Activated T-cell treated with anti-CD3 and anti-CD28 coated beads for 24 hours (primary cell): ENCODE measurements around the gene ZNF776.
"Not testable (repeated sequence)": the region's sequence is repeated elsewhere in the genome, so short reads cannot be mapped to it uniquely, and the experiment has no call there.

ENCODE experiments used
- DNase-seq: peaks from one replicate; pipeline ENCODE4 v3.0.0-alpha.2; 2020; ENCODE audit warnings: low read depth

ZNF776 gene

DNA sequence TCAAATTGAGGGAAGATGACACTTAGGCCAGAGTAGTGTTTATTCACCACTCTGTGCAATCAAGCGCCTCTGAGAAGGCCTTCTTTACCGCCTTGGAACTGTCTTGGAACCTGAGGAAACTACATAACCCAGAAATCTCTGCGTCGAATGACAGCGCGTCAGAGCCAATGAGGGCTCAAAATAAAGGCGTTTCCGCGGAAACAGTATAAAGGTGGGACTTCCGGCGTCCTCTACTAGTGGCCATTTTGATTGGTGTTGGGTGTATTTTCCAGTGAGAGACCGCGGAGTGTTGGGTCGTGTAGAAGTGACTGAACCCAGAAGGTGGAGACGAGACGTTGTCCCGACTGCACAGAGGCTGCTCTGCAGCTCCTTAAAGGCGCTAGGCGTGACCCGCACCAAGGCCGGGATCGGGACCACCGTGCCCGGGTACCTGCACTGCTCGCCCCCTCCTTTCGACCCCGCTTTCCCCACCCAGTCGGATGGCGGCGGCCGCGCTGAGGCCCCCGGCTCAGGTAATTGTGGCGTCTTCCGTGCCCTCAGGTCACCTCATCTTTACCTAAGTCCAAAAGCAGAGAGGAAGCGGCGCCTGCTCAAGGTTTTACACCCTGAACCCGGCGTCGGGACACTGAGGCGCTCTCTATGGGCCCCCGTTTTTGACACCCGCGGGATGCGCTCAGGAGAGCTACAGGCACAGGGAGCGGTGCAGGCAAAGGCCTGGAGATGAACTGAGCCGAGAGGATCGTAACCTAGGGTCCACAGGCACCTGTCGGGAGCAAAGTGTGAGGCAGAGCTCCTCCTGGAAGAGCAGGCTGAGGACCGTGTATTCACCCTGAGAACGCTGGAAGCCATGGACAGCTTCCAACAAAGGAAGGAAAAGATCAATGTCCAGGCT, at the start of gene ZNF776:
Gene ZNF776, plus strand, starts transcription at position 236 of the 892 bp plus-strand sequence. Its CDS starts 244 bp downstream, at position 480.
- DNase-seq, result peak; percentile 83

DNA sequence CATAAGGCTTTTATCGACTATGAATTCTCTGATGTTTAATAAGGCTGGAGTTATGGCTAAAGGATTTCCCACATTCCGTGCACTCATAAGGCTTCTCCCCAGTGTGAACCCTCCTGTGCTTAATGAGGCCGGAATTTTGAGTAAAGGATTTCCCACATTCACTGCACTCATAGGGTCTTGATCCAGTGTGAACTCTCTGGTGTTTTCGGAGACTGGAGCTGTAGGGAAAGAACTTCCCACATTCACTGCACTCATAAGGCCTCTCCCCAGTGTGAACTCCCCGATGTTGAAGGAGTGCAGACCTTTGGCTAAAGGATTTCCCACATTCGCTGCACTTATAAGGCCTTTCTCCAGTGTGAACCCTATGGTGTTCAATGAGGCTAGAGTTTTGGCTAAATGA, 45.0 kb upstream of the ZNF776 start:
- DNase-seq, result no peak

GRCh38 chr19:57706346-57706745, 40.3 kb upstream of the ZNF776 start:
- no peak for DNase-seq

DNA sequence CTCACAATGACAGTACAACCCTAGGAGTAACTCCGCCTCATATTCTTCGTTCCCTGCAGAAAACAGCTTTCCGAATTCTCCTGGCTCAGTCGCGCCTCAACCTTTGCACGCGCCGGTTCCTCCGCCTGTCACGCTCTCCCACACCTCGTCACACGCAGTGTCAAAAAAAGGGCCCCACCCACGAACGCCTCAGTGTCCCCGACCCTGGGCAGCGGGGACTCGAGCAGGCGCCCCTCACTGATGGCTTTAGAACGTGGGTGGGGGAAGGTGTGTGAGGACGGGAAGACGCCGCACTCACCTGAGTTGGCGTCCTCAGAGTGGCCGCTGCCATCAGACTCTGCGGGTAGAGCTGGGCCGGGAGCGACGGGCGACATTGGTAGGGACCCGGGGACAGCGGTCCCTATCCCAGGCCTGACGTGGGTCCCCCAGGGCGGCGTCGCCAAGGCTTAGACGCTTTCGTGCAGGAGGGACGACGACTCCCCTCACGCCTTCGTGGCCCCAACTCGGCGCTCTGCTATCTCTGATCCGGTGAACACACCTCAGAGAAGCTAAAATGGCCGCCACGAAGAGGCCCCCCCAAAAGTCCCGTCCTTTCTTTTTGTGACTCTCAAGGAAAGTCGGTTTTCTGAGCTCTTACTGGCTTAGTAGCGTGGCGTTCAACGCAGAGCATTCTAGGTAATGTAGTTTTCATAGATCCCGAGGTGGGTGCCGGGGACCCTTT, 37.8 kb upstream of the ZNF776 start, which contains the start of gene ZNF154:
Gene ZNF154, minus strand, starts transcription at position 564 of the 721 bp plus-strand sequence. Its CDS starts 233 bp downstream, at position 331.
- DNase-seq, result no peak

DNA sequence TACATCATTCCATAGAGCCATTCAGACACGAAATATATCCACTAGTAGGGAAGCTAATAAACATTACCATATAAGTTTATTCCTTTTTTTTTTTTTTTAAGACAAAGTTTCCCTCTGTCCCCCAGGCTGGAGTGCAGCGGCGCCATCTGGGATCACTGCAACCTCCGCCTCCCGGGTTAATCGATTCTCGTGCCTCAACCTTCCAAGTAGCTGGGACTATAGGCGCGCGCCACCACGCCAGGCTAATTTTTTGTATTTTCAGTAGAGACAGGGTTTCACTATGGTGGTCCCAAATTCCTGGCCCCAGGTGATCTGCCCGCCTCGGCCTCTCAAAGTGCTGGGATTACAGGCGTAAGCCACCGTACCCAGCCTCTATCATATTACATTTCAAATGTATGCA, 37.0 kb upstream of the ZNF776 start:
- no peak for DNase-seq

DNA sequence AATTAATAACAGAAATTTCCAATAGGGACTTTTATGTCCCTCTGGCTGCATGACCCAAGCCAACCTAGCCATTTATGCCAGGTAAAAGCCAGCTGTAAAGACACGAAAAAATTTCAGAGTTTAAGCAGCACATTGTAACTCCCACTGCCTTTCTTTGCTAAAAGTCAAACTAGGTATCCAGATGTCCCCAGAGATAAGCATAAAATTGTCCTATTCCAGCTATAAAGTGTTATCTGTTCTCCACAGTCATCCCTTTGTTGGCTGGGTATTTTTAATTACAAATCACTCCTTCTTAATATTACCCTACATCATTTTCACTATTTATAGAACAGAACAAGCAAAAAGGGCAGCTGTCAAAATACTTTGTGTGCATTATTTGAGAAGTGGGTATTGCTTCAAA, 34.4 kb upstream of the ZNF776 start:
- DNase-seq, result no peak

DNA sequence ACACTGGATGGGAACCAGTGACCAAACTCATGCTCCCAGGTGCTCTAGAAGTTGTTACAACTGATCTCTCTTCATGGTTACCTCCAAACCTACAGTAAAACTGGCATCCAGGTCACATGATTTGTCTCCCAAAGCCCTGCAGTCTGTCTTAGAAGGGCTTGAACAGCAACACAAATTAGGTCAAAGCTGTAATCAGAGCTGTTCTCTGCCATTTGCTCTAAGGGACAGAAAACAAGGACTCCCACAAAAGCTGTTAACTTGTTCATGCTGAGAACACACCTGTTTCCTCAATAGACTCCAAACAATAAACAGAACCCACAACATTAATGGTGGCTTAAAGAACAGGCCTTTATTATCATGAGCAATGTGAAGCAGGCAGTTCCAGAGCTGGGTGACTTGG, 27.2 kb upstream of the ZNF776 start:
- no peak for DNase-seq

GRCh38 chr19:57719901-57720519, 26.6 kb upstream of the ZNF776 start:
- DNase-seq, result no peak

DNA sequence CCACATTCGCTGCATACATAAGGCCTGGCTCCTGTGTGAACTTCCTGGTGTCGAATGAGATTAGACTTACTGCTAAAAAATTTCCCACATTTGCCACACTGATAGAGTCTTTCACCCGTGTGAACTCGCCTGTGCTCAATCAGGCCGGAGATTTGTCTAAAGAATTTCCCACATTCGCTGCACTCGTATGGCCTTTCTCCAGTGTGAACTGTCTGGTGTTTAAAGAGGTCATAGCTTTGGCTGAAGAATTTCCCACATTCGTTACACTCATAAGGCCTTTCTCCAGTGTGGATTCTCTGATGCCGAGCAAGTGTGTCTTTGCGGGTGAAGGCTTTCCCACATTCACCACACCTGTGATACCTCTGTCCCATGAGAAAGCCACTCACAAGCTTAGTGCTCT, 25.7 kb upstream of the ZNF776 start:
- DNase-seq, result no peak

DNA sequence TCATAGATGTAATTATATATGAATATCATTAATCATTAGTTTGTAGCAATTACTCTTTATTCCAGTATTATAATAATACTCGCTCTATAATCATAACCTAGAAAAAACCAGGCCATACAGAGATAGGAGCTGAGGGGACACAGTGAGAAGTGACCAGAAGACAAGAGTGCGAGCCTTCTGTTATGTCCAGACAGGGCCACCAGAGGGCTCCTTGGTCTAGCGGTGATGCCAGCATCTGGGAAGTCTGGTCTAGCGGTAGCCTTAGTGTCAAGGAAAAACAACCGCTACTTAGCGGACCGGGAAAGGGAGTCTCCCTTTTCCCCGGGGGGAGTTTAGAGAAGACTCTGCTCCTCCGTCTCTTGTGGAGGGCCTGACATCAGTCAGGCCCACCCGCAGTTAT, 8.3 kb upstream of the ZNF776 start:
- peak; percentile 26 for DNase-seq

- DNase-seq, result not testable (repeated sequence)
Observed at GRCh38 chr19:57738770-57739169, 7.8 kb upstream of the ZNF776 start.

DNA sequence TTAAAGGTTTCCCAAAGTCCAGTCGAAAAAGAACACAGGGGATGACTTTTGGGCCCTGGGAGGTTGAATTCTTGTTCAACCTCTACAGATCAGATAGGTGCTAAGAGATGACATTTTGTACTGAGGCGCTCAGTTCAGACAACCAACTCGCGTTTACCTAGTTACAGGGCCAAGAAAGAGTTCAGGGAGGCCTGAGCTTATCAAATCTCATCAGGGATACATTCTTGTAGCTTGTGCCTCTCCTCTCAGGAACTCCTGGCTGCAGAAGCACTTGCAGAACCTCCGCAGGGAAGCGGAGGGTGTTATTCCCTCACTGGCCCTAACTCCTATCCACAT, 825 bp downstream of the ZNF776 start:
- no peak for DNase-seq

DNA sequence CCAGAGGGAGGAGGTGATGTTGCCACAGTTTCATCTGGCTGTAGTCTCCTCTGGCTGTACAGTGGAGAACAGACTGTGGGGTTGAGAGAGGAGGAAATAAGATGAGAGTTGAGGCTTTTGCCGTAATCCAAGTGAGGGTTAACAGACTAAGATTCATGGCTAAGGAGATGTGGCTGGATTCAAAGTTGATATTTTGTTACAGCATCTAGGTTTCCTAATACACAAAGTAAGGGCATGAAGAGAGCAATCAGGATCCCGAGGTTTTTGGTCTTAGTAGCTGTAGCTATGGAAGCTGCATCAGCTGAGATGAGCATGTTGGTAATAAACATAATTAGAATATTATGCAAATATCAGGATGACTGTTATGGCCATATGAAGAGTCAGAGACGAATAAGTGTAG, 1.4 kb downstream of the ZNF776 start:
- no peak for DNase-seq

DNA sequence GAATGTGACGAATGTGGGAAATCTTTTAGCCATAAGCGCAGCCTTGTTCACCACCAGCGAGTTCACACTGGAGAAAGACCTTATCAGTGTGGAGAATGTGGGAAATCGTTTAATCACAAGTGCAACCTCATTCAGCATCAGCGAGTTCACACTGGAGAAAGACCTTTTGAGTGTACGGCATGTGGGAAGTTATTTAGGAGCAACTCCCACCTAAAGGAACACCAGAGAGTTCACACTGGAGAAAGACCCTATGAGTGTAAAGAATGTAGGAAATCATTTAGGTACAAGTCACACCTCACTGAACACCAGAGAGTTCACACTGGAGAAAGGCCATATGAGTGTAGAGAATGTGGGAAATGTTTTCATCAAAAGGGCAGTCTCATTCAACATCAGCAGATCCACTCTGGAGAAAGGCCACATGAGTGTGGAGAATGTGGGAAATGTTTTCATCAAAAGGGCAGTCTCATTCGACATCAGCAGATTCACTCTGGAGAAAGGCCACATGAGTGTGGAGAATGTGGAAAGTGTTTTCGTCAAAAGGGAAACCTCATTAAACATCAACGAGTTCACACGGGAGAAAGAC, 7.6 kb downstream of the ZNF776 start:
- DNase-seq, result no peak

DNA sequence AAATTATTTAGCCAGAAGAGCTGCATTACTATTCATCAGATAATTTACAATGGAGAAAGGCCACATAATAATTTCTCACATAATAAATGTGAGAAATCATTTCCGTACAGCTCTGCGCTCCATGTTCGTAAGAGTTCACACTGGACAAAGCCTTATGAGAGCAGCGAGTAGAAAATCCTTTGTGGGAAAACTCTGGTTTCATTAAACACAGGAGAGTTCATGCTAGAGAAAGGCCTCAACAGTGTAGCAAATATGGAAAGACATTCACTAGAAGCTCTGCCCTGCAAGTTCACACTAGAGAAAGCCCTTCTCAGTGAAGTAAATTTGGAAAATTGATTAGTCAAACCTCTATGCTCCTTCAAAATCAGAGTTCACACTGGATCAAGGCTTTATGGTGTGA, 8.4 kb downstream of the ZNF776 start:
- DNase-seq, result no peak

GRCh38 chr19:57757941-57758340, 11.3 kb downstream of the ZNF776 start:
- DNase-seq, result no peak

DNA sequence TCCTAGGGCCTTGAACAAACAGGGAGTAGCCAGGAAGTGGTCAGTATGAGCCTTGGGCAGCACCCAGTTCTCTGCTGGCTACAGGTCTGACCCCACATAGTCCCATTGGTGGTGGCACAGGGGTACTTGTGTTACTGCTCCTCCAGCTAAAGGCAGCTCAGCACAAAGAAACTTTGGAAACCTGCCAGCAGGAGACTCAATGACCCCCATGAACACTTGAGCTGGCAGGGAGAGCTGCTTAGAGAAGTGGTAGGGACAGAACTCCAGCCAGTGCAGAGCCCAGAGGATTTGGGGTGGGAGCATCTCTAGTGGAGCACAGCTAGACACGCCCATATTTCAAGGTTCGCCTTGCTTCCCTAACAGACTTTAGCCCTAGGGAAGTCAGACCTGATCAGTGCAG, 12.5 kb downstream of the ZNF776 start:
- no peak for DNase-seq

DNA sequence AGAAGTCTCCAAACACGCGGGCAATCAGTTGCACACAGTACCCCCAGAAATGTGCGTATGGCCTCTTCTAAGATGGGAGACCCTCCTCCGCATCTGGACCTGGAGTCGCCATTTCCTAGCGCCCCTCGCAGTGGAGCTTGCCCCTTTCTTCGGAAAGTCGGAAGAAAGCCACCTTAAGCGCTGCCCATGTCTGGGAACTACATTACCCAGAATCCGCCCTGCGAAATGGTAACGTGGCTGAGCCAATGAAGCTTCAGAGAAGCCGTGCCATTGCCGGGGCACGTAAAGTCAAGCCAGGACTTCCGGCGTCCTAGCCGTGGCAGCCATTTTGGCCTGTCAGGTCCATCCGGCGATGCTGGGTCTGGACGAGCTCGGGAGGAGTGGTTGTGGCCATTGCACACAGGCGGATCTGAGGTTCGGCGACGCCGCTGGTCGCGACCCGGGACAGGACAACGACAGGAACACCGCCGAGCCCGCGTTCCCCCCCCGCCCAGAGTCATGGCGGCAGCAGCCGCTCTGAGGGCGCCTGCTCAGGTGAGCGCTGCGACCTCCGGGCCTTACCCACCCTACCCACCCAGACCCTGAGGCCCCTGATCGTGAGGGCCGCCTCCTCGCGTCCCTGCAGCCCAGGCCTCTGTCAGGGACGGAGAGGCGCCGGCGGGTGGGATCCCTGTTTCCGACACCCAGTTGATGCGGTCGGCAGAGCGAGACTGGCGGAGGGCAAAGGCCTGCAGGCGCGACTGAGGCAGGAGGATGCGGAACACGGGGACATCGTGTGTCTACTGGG, 22.9 kb downstream of the ZNF776 start, which contains the start of gene ZNF586:
Gene ZNF586, plus strand, starts transcription at position 332 of the 787 bp plus-strand sequence. Its CDS starts 167 bp downstream, at position 499.
- peak; percentile 81 for DNase-seq

- DNase-seq, result no peak
Observed at GRCh38 chr19:57771417-57771816, 24.8 kb downstream of the ZNF776 start.

DNA sequence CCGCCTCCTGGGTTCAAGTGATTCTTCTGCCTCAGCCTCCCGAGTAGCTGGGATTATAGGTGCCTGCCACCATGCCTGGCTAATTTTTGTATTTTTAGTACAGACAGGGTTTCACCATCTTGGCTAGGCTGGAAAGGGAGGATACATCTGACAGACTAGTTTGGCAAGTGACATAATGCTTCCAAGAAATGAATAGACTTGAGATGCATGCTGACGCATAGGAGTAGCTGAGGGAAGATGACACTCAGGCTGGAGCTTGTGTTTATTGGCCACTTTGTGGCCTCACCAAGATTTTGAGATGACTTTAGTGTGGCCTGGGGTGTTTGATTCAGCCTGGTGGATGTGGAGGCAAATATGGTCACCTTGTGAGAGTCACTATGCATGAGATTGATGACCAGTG, 26.9 kb downstream of the ZNF776 start:
- DNase-seq, result no peak

DNA sequence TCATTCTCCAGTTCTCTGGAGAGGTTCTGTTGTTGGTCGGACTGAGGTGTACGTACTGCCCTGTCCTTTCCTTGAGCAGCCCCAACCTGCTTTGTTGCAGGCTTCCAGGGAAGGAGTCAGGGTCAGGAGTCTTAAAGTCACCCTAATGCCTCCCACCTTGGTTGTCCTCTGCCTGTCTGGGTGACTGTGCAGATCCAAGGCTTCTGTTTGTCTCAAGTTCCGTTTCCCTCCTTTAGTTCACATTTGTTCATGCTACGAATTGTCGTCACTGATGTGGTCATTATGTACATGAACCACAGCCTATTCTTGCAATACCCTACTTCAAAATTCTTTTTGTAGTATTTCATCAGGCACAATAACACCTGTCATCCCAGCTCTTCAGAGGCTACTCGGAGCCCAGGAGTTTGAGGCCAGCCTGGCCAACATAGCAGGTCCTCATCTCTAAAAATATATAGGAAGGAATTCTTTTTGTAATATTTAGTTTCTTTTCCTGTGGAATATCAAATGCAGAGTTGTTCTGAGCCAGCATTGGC, 30.2 kb downstream of the ZNF776 start:
- no peak for DNase-seq
